Fibroblast of skin of left quadriceps (primary cell): ENCODE results near the gene NXN.
"Not testable (repeated sequence)": the region's sequence is repeated elsewhere in the genome, so short reads cannot be mapped to it uniquely, and the experiment has no call there.

Experiments used
- DNase-seq, 2 experiments: peaks; one replicate each; pipeline ENCODE4 v3.0.0-alpha.2; 2013; ENCODE audit warnings: low read depth in 2 of 2

The NXN gene

GRCh38 chr17:953767-954166, 25.8 kb downstream of the NXN start:
- no peak for DNase-seq

GRCh38 chr17:952592-952991, 27.0 kb downstream of the NXN start:
- DNase-seq = not testable (repeated sequence)

- peak; percentile 86 to 87 for DNase-seq
Measured at GRCh38 chr17:951325-952132, 28.0 kb downstream of the NXN start.

- no peak for DNase-seq
Measured at GRCh38 chr17:949623-950303, 29.8 kb downstream of the NXN start.

- DNase-seq = no peak
Measured at GRCh38 chr17:948284-948852, 31.2 kb downstream of the NXN start.

- DNase-seq = no peak
Measured at GRCh38 chr17:946510-947236, 32.9 kb downstream of the NXN start.

GRCh38 chr17:945672-946071, 33.9 kb downstream of the NXN start:
- no peak for DNase-seq

- no peak for DNase-seq
Measured at GRCh38 chr17:944266-944826, 35.2 kb downstream of the NXN start.

- DNase-seq = no peak
Measured at GRCh38 chr17:935485-935884, 44.1 kb downstream of the NXN start.

GRCh38 chr17:933312-934073, 46.1 kb downstream of the NXN start:
- DNase-seq = peak; percentile 81 to 84

GRCh38 chr17:930258-930657, 49.3 kb downstream of the NXN start:
- no peak for DNase-seq

- no peak for DNase-seq
Measured at GRCh38 chr17:929586-929985, 50.0 kb downstream of the NXN start.

- peak; percentile 95 for DNase-seq
Measured at GRCh38 chr17:927611-928461, 51.7 kb downstream of the NXN start.

- no peak for DNase-seq
Measured at GRCh38 chr17:925817-926216, 53.8 kb downstream of the NXN start.

GRCh38 chr17:924711-925475, 54.7 kb downstream of the NXN start:
- DNase-seq = no peak

GRCh38 chr17:924306-924705, 55.3 kb downstream of the NXN start:
- DNase-seq = not testable (repeated sequence)

GRCh38 chr17:923633-924032, 55.9 kb downstream of the NXN start:
- no peak for DNase-seq

- no peak for DNase-seq
Measured at GRCh38 chr17:921161-921560, 58.4 kb downstream of the NXN start.

GRCh38 chr17:920190-920589, 59.4 kb downstream of the NXN start:
- DNase-seq = no peak
